Measurements from ENCODE around the gene CHCHD4. TPM values are rescaled to one million over a fixed set of nuclear protein-coding genes. Genes with fewer than 3 reads are reported as not detected.

Gene CHCHD4
- polyA plus RNA-seq (2011; rRNA removed) (41.9 and 48.8 TPM in 2 replicates), polyA plus RNA-seq (2017; fragmentation: RNase III; extraction: RNeasy Plus Mini Kit Qiagen cat#74134 plus additional on column Dnase treatment) (35.1 to 37.6 TPM (median 37.3 TPM) in 3 replicates), polyA minus RNA-seq (2011; rRNA and poly(A)+ RNA removed) (12.5 and 13.3 TPM in 2 replicates)
- polyA plus RNA-seq (2012; cell fraction: cytosol; rRNA removed): 26.2 and 26.3 TPM in 2 replicates
- polyA plus RNA-seq (2012; cell fraction: nucleus; rRNA removed): 5.8 and 9.1 TPM in 2 replicates

GRCh38 chr3:14124615-14125192 lies at the start of gene CHCHD4, which contains the start of gene TMEM43:
TSS of gene CHCHD4 (minus strand) at chr3:14124870. CDS start at chr3:14124676, 194 bp downstream.
TSS of gene TMEM43 (plus strand) at chr3:14125052. CDS start at chr3:14125194, 142 bp downstream.
- Histone ChIP-seq H3K27ac (peak within 1 kb of the TSS; percentile 94 to 98), H3K4me2 (peak within 1 kb of the TSS; percentile 99), H3K4me3 (peak within 1 kb of the TSS; percentile 91), H3K9me3 (no peaks in the 10 kb centered on the region), H3K4me1 (peaks cover 17% of the 10 kb centered on the region)
- no peak for FAIRE-seq
- peak; percentile 99 to 100 for DNase-seq (ENCODE audit: low read depth in 1 of 2, low spot score in 1 of 2)
- WGBS (ENCODE audit: missing lambda C conversion rate): 0% methylated on average over 14 of the region's 55 CpGs
- CTCF ChIA-PET: interaction anchor here (1.0 to 2.5 kb wide), 12 partner anchors 10 to 228 kb away, joined by 3 to 12 read pairs (median 6); partner anchors contain the start of genes LSM3 and XPC
- POLR2A ChIA-PET: interaction anchor here (0.6 to 3.0 kb wide), 13 partner anchors 8 to 527 kb away, joined by 3 to 41 read pairs (median 4); partner anchors contain the start of genes CCDC174, LSM3 and XPC
- peak; percentile 56 for TF ChIP-seq POLR2A (IDR thresholded peaks at IDR 0.05; ENCODE audit: low read length)
- peak in 1 of 2 experiments; percentile 78; a peak in 2 of 5 replicates for TF ChIP-seq JUN (IDR thresholded peaks at IDR 0.05)
- peak; percentile 53; the same call in 1 of the 2 replicates for TF ChIP-seq MAX (IDR thresholded peaks at IDR 0.05)
- TF ChIP-seq CTCF (IDR thresholded peaks at IDR 0.05): no peak
- TF ChIP-seq CHD2 (IDR thresholded peaks at IDR 0.05; ENCODE audit: low read length, partially characterized antibody): peak; percentile 44
- TF ChIP-seq TP53 (CRISPR knock-in tag; IDR thresholded peaks at IDR 0.05): no peak
- TF ChIP-seq HOXB13 (CRISPR knock-in tag; IDR thresholded peaks at IDR 0.05; ENCODE audit: low read depth): peak; percentile 9; the same call in 1 of the 2 replicates
- peak; percentile 46 for TF ChIP-seq ESRRA (IDR thresholded peaks at IDR 0.05; ENCODE audit: borderline replicate concordance, low read length)
- TF ChIP-seq MYC (IDR thresholded peaks at IDR 0.05; ENCODE audit: borderline replicate concordance, low read length): peak; percentile 71
- no peak for TF ChIP-seq EP300 (IDR thresholded peaks at IDR 0.05)
- no peak for TF ChIP-seq HOXA7 (CRISPR knock-in tag; IDR thresholded peaks at IDR 0.05)
- TF ChIP-seq NR3C1 (IDR thresholded peaks at IDR 0.05): no peak
- peak; percentile 81 to 92 for ATAC-seq

- no peak for DNase-seq (ENCODE audit: low read depth in 1 of 2, low spot score in 1 of 2)
- no peak for FAIRE-seq
- Histone ChIP-seq H3K4me3 (no peak overlapping the region), H3K4me1 (peaks cover 60% of the 10 kb centered on the region), H3K27ac (no peak overlapping the region), H3K9me3 (no peaks in the 10 kb centered on the region), H3K4me2 (no peak overlapping the region)
- ChIA-PET CTCF (interaction anchor here (0.7 to 1.2 kb wide), 3 partner anchors 20 to 40 kb away, joined by 3 to 4 read pairs (median 3); no protein-coding TSS in a partner anchor), POLR2A (interaction anchor here (1.4 kb wide), 1 partner anchor 28 kb away, joined by 6 read pairs; no protein-coding TSS in a partner anchor)
- no peak for ATAC-seq
- WGBS (ENCODE audit: missing lambda C conversion rate): 94% methylated on average over 5 of the region's 5 CpGs
- no peak for TF ChIP-seq SREBF2 (IDR thresholded peaks at IDR 0.05)
- no peak for TF ChIP-seq KDM5A (IDR thresholded peaks at IDR 0.05)
- no peak for TF ChIP-seq RCOR1 (IDR thresholded peaks at IDR 0.05; ENCODE audit: low read depth, low read length)
- TF ChIP-seq EHF (CRISPR knock-in tag; IDR thresholded peaks at IDR 0.05): no peak
- no peak for TF ChIP-seq CTCF (IDR thresholded peaks at IDR 0.05)
- no peak for TF ChIP-seq ZSCAN20 (CRISPR knock-in tag; IDR thresholded peaks at IDR 0.05)
- no peak for TF ChIP-seq CBX8 (IDR thresholded peaks at IDR 0.05)
- TF ChIP-seq GATA3 (IDR thresholded peaks at IDR 0.05; ENCODE audit: borderline replicate concordance): no peak
Measured at GRCh38 chr3:14172496-14172895, 47.8 kb upstream of the CHCHD4 start.
